ENCODE measurements around the gene RAB40B. TPM values are rescaled to one million over a fixed set of nuclear protein-coding genes. Genes with fewer than 3 reads are reported as not detected.

RAB40B gene
- total RNA-seq, 1 donor from 2014 or later = 11.5 TPM

DNA sequence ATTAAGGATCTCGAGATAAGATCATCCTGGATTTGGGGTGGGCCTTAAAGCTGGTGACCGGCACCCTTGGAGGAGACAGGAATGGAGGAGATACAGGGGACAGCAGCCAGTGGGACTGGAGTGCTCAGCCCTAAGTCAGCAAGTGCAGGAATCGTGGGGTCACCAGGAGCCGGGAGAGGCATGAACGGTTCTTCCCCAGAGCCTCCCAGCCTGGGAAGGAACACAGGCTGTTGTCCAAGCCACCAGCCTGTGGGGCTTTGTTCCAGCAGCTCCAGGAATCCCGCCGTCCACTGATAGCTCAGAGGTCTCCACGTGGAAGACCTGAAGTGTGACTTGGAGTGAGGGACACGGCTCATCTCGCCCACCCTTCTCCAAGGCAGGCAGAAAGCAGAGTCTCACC lies 47.8 kb downstream of the RAB40B start:
- ATAC-seq = no peak
- Histone ChIP-seq H3K27me3 (no peaks in the 10 kb centered on the region), H3K27ac (no peak overlapping the region), H3K36me3 (no peaks in the 10 kb centered on the region), H3K4me1 (peaks cover 11% of the 10 kb centered on the region), H3K4me3 (no peak overlapping the region), H3K9me3 (no peaks in the 10 kb centered on the region)
- DNase-seq = no peak
- intact Hi-C loops (cut with DNase I) = no loop called here
- TF ChIP-seq, protein P1, sequence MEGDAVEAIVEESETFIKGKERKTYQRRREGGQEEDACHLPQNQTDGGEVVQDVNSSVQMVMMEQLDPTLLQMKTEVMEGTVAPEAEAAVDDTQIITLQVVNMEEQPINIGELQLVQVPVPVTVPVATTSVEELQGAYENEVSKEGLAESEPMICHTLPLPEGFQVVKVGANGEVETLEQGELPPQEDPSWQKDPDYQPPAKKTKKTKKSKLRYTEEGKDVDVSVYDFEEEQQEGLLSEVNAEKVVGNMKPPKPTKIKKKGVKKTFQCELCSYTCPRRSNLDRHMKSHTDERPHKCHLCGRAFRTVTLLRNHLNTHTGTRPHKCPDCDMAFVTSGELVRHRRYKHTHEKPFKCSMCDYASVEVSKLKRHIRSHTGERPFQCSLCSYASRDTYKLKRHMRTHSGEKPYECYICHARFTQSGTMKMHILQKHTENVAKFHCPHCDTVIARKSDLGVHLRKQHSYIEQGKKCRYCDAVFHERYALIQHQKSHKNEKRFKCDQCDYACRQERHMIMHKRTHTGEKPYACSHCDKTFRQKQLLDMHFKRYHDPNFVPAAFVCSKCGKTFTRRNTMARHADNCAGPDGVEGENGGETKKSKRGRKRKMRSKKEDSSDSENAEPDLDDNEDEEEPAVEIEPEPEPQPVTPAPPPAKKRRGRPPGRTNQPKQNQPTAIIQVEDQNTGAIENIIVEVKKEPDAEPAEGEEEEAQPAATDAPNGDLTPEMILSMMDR (IDR thresholded peaks at IDR 0.05) = no peak

DNA sequence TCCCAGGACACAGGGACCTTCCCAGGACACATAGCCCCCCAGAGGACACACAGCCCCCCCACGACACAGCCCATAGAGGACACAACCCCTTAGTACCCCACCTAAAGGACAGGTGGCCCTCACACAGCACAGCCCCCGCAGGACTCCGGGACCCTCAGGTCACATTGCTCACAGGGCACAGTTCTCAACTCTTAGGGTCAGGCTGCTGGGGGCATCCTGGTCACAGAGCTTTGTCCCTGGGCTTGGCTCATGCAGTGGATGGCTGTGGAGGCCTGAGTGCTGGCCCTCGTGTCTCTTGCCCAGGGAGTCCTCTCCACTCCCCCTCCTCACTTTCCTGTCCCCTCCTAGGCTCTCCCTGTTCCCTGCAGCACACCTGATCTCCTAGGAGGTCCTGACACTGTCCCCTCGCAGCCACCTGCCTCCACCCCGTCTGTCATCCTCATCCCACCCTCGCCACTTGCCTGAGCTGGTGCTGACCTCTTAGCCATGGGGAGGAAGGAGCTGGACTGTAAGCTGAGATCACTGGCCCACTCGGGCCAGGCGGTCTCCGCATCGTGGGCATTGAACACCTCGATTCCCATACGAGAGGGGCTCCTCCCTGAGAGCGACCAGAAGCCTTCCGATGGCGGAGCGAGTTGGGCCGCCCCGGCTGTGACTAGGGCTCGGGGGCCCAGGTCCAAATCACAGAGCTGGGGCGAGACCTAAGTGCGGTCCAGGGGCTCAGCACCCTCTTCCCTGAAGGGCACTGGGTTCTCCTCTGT lies 48.8 kb downstream of the RAB40B start:
- peaks cover 11% of the 10 kb centered on the region for H3K4me1 ChIP-seq
- H3K4me3 ChIP-seq = no peak overlapping the region
- ATAC-seq (no peak), DNase-seq (peak; percentile 68)
- no peak overlapping the region for H3K27ac ChIP-seq
- no peaks in the 10 kb centered on the region for H3K27me3 ChIP-seq
- TF ChIP-seq, protein P1 (IDR thresholded peaks at IDR 0.05) = no peak
- H3K9me3 ChIP-seq = no peaks in the 10 kb centered on the region
- intact Hi-C loops (cut with DNase I) = no loop called here
- no peaks in the 10 kb centered on the region for H3K36me3 ChIP-seq

DNA sequence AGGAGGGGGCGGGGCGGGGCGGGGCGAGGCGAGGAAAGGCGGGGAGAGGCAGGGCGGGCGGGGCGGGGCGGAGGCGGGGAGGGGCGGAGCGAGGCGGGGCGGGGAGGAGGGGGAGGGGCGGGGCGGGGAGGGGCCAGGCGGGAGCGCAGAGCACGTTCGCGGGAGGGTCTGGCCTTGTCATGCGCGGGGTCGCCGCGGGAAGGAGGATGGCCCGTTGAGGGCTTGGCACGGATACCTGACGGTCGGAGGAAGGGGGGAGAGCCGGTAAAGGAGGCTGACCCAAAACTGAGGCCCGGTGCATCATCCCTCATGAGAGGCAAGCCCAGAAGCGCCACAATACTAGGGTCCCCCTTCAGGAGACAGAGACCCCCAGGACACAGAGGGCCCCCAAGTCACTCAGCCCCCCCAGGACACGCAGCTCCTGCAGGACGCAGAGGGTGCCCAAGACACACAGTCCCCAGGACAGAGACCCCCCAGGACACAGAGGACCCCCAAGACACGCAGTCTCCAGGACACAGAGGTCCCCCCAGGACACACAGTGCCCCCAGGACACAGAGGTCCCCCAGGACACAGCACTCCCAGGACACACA lies 49.7 kb downstream of the RAB40B start:
- intact Hi-C loops (cut with DNase I) = no loop called here
- Histone ChIP-seq H3K27ac (no peak overlapping the region), H3K36me3 (peaks cover 8% of the 10 kb centered on the region), H3K4me3 (peak overlapping the region; percentile 46), H3K9me3 (no peaks in the 10 kb centered on the region), H3K27me3 (no peaks in the 10 kb centered on the region), H3K4me1 (peaks cover 11% of the 10 kb centered on the region)
- DNase-seq (peak; percentile 82), ATAC-seq (peak; percentile 18)
- TF ChIP-seq, protein P1 (IDR thresholded peaks at IDR 0.05) = no peak

DNA sequence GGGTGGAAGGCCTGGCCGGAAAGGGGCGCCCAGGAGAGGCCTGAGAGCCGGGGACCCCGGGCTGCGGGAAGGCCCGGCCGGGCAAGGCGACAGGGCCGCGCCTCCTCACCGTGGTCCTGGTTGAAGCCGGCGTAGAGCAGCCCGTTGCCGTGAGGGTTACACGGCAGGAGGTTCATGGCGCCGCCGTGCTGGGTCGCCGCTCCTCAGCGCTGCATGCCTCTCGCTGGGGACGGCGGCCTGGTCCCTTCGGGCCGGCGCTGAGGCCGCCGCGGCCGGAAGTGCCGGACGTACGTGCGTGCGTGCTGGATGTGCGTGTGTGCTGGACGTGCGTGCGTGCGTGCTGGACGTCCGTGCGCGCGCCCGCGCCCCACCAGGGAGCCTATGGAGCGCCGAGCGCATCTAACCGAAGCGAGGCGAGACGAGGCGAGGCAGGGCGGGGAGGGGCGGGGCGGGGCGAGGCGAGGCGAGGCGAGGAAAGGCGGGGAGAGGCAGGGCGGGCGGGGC lies 50.3 kb downstream of the RAB40B start, which contains the start of gene WDR45B:
Gene WDR45B (minus strand): TSS at position 280 of the 504 bp plus-strand sequence. CDS start 104 bp downstream, at position 176.
- H3K4me1 ChIP-seq = peaks cover 11% of the 10 kb centered on the region
- TF ChIP-seq, protein P1 (IDR thresholded peaks at IDR 0.05) = no peak
- ATAC-seq = peak; percentile 98
- intact Hi-C loops (cut with DNase I) = no loop called here
- H3K27ac ChIP-seq = peak within 1 kb of the TSS; percentile 94
- H3K4me3 ChIP-seq = peak within 1 kb of the TSS; percentile 97
- peak; percentile 98 for DNase-seq
- no peaks in the 10 kb centered on the region for H3K9me3 ChIP-seq
- H3K27me3 ChIP-seq = no peaks in the 10 kb centered on the region
- H3K36me3 ChIP-seq = peaks cover 14% of the 10 kb centered on the region

DNA sequence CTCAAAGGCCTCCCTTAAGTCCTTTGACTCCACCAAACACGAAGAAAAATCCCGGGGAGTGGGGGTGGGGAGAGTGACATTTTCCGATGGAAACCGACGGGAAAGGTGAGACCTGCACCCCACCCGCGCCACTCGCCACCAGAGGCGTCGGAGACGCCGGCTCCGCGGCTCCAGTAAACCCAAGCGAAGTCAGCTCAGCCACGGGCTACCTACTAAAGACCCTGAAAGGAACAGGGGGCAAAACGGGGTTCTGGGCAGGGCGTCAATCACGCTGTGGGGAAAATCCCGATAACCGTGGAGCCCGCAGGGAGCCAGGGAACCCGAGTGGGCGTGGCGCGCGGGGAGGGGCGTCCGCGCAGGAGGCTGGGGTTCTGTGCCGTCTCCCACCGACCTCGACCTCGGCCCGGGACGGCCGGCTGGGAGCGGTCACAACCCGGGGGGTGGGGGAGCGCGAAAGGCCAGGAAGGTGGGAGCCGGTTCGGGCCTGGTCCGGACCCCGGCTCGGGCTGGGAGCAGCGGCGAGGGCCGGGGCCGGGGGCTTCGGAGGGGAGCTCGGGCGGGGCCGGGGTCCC lies 50.8 kb downstream of the RAB40B start:
- H3K4me3 ChIP-seq = peak overlapping the region; percentile 97
- ATAC-seq (peak; percentile 26), DNase-seq (peak; percentile 80)
- H3K27ac ChIP-seq = peak overlapping the region; percentile 94
- intact Hi-C loops (cut with DNase I) = no loop called here
- peaks cover 19% of the 10 kb centered on the region for H3K36me3 ChIP-seq
- no peaks in the 10 kb centered on the region for H3K27me3 ChIP-seq
- H3K9me3 ChIP-seq = no peaks in the 10 kb centered on the region
- TF ChIP-seq, protein P1 (IDR thresholded peaks at IDR 0.05) = no peak
- peaks cover 11% of the 10 kb centered on the region for H3K4me1 ChIP-seq

Data from upper lobe of right lung (tissue), 1 donor.